ENCODE data around the gene GMDS.

GMDS gene

GRCh38 chr6:2184700-2185455, 60.5 kb downstream of the GMDS start:
- in situ Hi-C loops (cut with HindIII; ENCODE audit: low sequenced_read_pairs) = loop anchor here (25.0 kb wide), 1 partner anchor 452 kb away; no protein-coding TSS in a partner anchor

- in situ Hi-C loops (cut with HindIII; ENCODE audit: low sequenced_read_pairs) = loop anchor here (25.0 kb wide), 1 partner anchor 454 kb away; no protein-coding TSS in a partner anchor
These were observed 61.7 kb downstream of the GMDS start for GRCh38 chr6:2183752-2184151.

GRCh38 chr6:2183246-2183645, 62.2 kb downstream of the GMDS start:
- in situ Hi-C loops (cut with HindIII; ENCODE audit: low sequenced_read_pairs) = loop anchor here (25.0 kb wide), 1 partner anchor 454 kb away; no protein-coding TSS in a partner anchor

GRCh38 chr6:2182251-2182650, 63.2 kb downstream of the GMDS start:
- in situ Hi-C loops (cut with HindIII; ENCODE audit: low sequenced_read_pairs) = loop anchor here (25.0 kb wide), 1 partner anchor 455 kb away; no protein-coding TSS in a partner anchor

GRCh38 chr6:2181567-2181966, 63.8 kb downstream of the GMDS start:
- in situ Hi-C loops (cut with HindIII; ENCODE audit: low sequenced_read_pairs) = loop anchor here (25.0 kb wide), 1 partner anchor 456 kb away; no protein-coding TSS in a partner anchor

GRCh38 chr6:2179950-2180349, 65.5 kb downstream of the GMDS start:
- in situ Hi-C loops (cut with HindIII; ENCODE audit: low sequenced_read_pairs) = loop anchor here (25.0 kb wide), 1 partner anchor 457 kb away; no protein-coding TSS in a partner anchor

GRCh38 chr6:2179241-2179640, 66.2 kb downstream of the GMDS start:
- in situ Hi-C loops (cut with HindIII; ENCODE audit: low sequenced_read_pairs) = loop anchor here (25.0 kb wide), 1 partner anchor 458 kb away; no protein-coding TSS in a partner anchor

GRCh38 chr6:2178125-2178524, 67.3 kb downstream of the GMDS start:
- in situ Hi-C loops (cut with HindIII; ENCODE audit: low sequenced_read_pairs) = loop anchor here (25.0 kb wide), 1 partner anchor 459 kb away; no protein-coding TSS in a partner anchor

- in situ Hi-C loops (cut with HindIII; ENCODE audit: low sequenced_read_pairs) = loop anchor here (25.0 kb wide), 1 partner anchor 461 kb away; no protein-coding TSS in a partner anchor
These were observed 69.6 kb downstream of the GMDS start for GRCh38 chr6:2175825-2176224.

GRCh38 chr6:2173203-2173961, 72.0 kb downstream of the GMDS start:
- in situ Hi-C loops (cut with HindIII; ENCODE audit: low sequenced_read_pairs) = no loop called here

GRCh38 chr6:2171728-2172127, 73.7 kb downstream of the GMDS start:
- in situ Hi-C loops (cut with HindIII; ENCODE audit: low sequenced_read_pairs) = no loop called here

GRCh38 chr6:2168480-2168879, 76.9 kb downstream of the GMDS start:
- in situ Hi-C loops (cut with HindIII; ENCODE audit: low sequenced_read_pairs) = no loop called here

- in situ Hi-C loops (cut with HindIII; ENCODE audit: low sequenced_read_pairs) = no loop called here
These were observed 78.7 kb downstream of the GMDS start for GRCh38 chr6:2166717-2167116.

GRCh38 chr6:2165286-2165685, 80.1 kb downstream of the GMDS start:
- in situ Hi-C loops (cut with HindIII; ENCODE audit: low sequenced_read_pairs) = no loop called here

- in situ Hi-C loops (cut with HindIII; ENCODE audit: low sequenced_read_pairs) = no loop called here
These were observed 80.9 kb downstream of the GMDS start for GRCh38 chr6:2164481-2164880.

- in situ Hi-C loops (cut with HindIII; ENCODE audit: low sequenced_read_pairs) = no loop called here
These were observed 83.3 kb downstream of the GMDS start for GRCh38 chr6:2162079-2162445.

GRCh38 chr6:2158596-2159271, 86.7 kb downstream of the GMDS start:
- in situ Hi-C loops (cut with HindIII; ENCODE audit: low sequenced_read_pairs) = no loop called here

GRCh38 chr6:2157441-2158127, 87.8 kb downstream of the GMDS start:
- in situ Hi-C loops (cut with HindIII; ENCODE audit: low sequenced_read_pairs) = no loop called here

GRCh38 chr6:2155206-2155605, 90.2 kb downstream of the GMDS start:
- in situ Hi-C loops (cut with HindIII; ENCODE audit: low sequenced_read_pairs) = no loop called here

GRCh38 chr6:2149361-2150006, 95.9 kb downstream of the GMDS start:
- in situ Hi-C loops (cut with HindIII; ENCODE audit: low sequenced_read_pairs) = no loop called here

Measured in endothelial cell of hepatic sinusoid (primary cell).